Tibial nerve (tissue), 3 donors: Measurements from ENCODE around the gene INHA.

Source experiments
- POLR2A ChIP-seq, 2 donors: fragments of 450-650 bp; IDR thresholded peaks; one replicate each; pipeline ENCODE4 v1.6.1; 2017; ENCODE audit warnings: antibody characterized with exemption in 2 of 2, mild to moderate bottlenecking in 2 of 2, moderate library complexity in 2 of 2
- TF ChIP-seq, protein P1 (sequence below), 5 experiments: fragments of 200-600 bp in 3 of 5; fragments of 450-650 bp in 2 of 5; sonication (generic) in 3 of 5; IDR thresholded peaks; one replicate each; pipeline ENCODE4 v1.5.1; 2016 to 2019; ENCODE audit warnings: antibody characterized with exemption in 5 of 5, mild to moderate bottlenecking in 3 of 5, moderate library complexity in 2 of 5

DNA sequence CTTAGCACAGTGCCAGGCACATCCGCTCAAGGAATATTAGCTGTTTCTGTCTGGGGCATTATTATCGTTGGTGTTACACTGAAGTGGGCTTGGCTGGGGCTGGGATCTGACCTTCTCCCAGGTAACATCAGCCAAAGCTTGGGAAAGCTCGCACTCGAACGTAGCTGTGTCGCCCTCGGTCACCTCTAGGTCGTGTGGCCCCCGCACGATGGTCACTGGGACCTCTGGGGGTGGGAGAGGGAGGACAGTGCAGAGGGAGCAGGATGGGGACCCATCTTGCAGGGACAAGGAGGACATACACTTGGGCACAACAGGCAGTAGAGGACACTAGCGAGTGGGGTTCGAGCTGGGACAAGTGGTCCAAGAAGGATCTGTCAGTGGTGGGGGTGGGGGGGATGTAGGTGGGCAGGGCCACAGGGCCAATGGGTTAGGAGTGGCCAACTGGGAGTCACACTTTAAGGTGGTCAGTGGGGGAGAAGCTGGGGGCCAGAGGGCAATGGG is 18.6 kb upstream of the INHA start:
- no peak for TF ChIP-seq POLR2A (IDR thresholded peaks at IDR 0.05)
- TF ChIP-seq, protein P1, sequence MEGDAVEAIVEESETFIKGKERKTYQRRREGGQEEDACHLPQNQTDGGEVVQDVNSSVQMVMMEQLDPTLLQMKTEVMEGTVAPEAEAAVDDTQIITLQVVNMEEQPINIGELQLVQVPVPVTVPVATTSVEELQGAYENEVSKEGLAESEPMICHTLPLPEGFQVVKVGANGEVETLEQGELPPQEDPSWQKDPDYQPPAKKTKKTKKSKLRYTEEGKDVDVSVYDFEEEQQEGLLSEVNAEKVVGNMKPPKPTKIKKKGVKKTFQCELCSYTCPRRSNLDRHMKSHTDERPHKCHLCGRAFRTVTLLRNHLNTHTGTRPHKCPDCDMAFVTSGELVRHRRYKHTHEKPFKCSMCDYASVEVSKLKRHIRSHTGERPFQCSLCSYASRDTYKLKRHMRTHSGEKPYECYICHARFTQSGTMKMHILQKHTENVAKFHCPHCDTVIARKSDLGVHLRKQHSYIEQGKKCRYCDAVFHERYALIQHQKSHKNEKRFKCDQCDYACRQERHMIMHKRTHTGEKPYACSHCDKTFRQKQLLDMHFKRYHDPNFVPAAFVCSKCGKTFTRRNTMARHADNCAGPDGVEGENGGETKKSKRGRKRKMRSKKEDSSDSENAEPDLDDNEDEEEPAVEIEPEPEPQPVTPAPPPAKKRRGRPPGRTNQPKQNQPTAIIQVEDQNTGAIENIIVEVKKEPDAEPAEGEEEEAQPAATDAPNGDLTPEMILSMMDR (IDR thresholded peaks at IDR 0.05), result no peak
